Spleen (tissue), 11 donors: ENCODE results near the gene TTLL5. TPM values are rescaled to one million over a fixed set of nuclear protein-coding genes. Genes with fewer than 3 reads are reported as not detected.

Experiments
- DNase-seq: peaks from one replicate; pipeline ENCODE4 v3.0.0-alpha.2; 2020
- H3K27ac ChIP-seq, 8 donors: fragments of 200-600 bp; sonication (generic) in 7 of 8; 1 replicate in 4 of 8; 2 replicates in 4 of 8; pipeline versions ENCODE4 v1.5.0 to v1.8.0; 2016 to 2021; ENCODE audit warnings: inconsistent platforms in 4 of 8, mild to moderate bottlenecking in 4 of 8, moderate library complexity in 1 of 8
- H3K27me3 ChIP-seq, 7 donors: fragments of 200-600 bp; sonication (generic) in 6 of 7; replicated peaks in 1 of 7; 1 replicate in 4 of 7; 2 replicates in 3 of 7; pipeline versions ENCODE4 v1.5.0 to v1.8.0; 2016 to 2021; ENCODE audit warnings: inconsistent platforms in 3 of 7, mild to moderate bottlenecking in 1 of 7
- H3K36me3 ChIP-seq, 6 donors: fragments of 200-600 bp; sonication (generic) in 5 of 6; 1 replicate in 4 of 6; 2 replicates in 2 of 6; pipeline versions ENCODE4 v1.5.0 to v1.8.0; 2016 to 2021; ENCODE audit warnings: inconsistent platforms in 2 of 6
- H3K4me1 ChIP-seq, 6 donors: fragments of 200-600 bp; sonication (generic) in 5 of 6; 1 replicate in 3 of 6; 2 replicates in 3 of 6; pipeline versions ENCODE4 v1.5.0 to v1.8.0; 2016 to 2021; ENCODE audit warnings: inconsistent platforms in 3 of 6
- H3K4me3 ChIP-seq, 8 donors: fragments of 200-600 bp; sonication (generic) in 7 of 8; 1 replicate in 4 of 8; 2 replicates in 4 of 8; pipeline versions ENCODE4 v1.5.0 to v1.8.0; 2016 to 2021; ENCODE audit warnings: inconsistent platforms in 4 of 8, mild to moderate bottlenecking in 4 of 8, moderate library complexity in 2 of 8
- H3K9me3 ChIP-seq, 8 donors: fragments of 200-600 bp; sonication (generic) in 7 of 8; 1 replicate in 4 of 8; 2 replicates in 4 of 8; pipeline versions ENCODE4 v1.5.0 to v1.8.0; 2016 to 2021; ENCODE audit warnings: inconsistent platforms in 4 of 8
- POLR2A ChIP-seq, 3 donors: fragments of 450-650 bp; IDR thresholded peaks; one replicate each; pipeline ENCODE4 v1.5.1; 2017; ENCODE audit warnings: antibody characterized with exemption in 3 of 3, mild to moderate bottlenecking in 1 of 3
- POLR2AphosphoS5 ChIP-seq, 3 donors: sonication (generic); formaldehyde crosslinking; IDR thresholded peaks; one replicate each; pipeline ENCODE4 v1.5.1; 2017; ENCODE audit warnings: antibody characterized with exemption in 3 of 3
- WGBS, 5 donors: extraction: QIAGEN DNeasy Blood & Tissue Kit in 3 of 5; methylation state at CpG; one replicate each; pipeline versions ENCODE4 v1.1.5 to v1.1.7; 2013 to 2018; 5-methylcytosine and 5-hydroxymethylcytosine counted together
- intact Hi-C: fragments of 100-400 bp; cut with DNase I; formaldehyde crosslinking; loops from one replicate; pipeline ENCODE4 v1.15.0; 2023; ENCODE audit warnings: low total_unique reads
- polyA plus RNA-seq, 3 donors: library from polyadenylated mRNA; stranded (reverse); fragments of 200-250 nt; gene quantifications; one replicate each; pipeline ENCODE4 v1.2.1, GENCODE V29; 2013
- total RNA-seq, 7 donors: library from RNA; depleted of rRNA in 3 of 7; stranded (reverse); fragments of >200 nt in 3 of 7; fragmentation: NEBNext Ultra II Directional in 4 of 7; extraction: Animal tissue kit (Norgen Biotek cat#: 25700) in 4 of 7; gene quantifications; one replicate each; pipeline versions ENCODE4 v1.1.0 to v1.2.1, GENCODE V29; 2016 to 2021
- TF ChIP-seq, protein P1 (sequence below), 11 experiments: fragments of 200-600 bp in 7 of 11; fragments of 450-650 bp in 4 of 11; sonication (generic) in 4 of 11; IDR thresholded peaks in 8 of 11; conservative IDR thresholded peaks in 3 of 11; 1 replicate in 7 of 11; 2 replicates in 4 of 11; pipeline versions ENCODE4 v1.4.0 to v1.8.0; 2016 to 2021; ENCODE audit warnings: antibody characterized with exemption in 11 of 11, inconsistent platforms in 4 of 11, mild to moderate bottlenecking in 1 of 11
- donor health status: healthy with polysubstance abuse.
- donor health status: DM: no; HTN: no; CAD: no; lungs with moderate emphysema.
- donor health status: DM: no; HTN: no; CAD: no.
- donor health status: Bipolar disorder and iron deficiency.
- donor health status: healthy.
- donor health status: DM: no; HTN: no; CAD: no.
- donor health status: DM: yes; HTN: yes; CAD: no.

The TTLL5 gene
- total and polyA plus RNA-seq, 10 donors = 4.5 to 44.1 (median 31.6) TPM

DNA sequence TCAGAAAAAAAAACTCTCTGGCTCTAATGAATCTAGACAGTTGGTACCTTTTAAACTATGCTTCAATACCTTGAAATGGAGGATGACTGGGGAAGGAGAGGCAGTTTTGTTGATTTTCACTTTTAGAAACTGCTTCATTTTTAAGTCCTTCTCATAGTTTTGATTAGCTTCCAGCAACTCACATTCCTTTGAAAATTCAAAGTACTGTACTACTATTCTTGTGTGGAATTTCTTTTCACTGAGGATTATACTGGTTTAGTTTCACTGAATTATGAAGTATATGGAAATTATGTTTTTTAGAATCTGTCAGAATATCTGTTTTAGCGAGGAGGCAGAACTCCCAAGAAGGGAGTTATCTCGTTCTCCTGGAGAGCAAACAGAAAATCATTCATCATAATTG is 204.5 kb downstream of the TTLL5 start:
- no peak for DNase-seq
- 72 to 89% (median 87%) methylated on average over 2 of the region's 2 CpGs for WGBS, 5 donors
- intact Hi-C loops = no loop called here
- Histone ChIP-seq H3K4me3 (no peak overlapping the region), H3K27me3 (no peaks in the 10 kb centered on the region), H3K36me3 (peaks cover 0 to 15% (median 0%) of the 10 kb centered on the region in 6 donors), H3K9me3 (no peaks in the 10 kb centered on the region), H3K4me1 (no peaks in the 10 kb centered on the region), H3K27ac (no peak overlapping the region)
- TF ChIP-seq, protein P1, sequence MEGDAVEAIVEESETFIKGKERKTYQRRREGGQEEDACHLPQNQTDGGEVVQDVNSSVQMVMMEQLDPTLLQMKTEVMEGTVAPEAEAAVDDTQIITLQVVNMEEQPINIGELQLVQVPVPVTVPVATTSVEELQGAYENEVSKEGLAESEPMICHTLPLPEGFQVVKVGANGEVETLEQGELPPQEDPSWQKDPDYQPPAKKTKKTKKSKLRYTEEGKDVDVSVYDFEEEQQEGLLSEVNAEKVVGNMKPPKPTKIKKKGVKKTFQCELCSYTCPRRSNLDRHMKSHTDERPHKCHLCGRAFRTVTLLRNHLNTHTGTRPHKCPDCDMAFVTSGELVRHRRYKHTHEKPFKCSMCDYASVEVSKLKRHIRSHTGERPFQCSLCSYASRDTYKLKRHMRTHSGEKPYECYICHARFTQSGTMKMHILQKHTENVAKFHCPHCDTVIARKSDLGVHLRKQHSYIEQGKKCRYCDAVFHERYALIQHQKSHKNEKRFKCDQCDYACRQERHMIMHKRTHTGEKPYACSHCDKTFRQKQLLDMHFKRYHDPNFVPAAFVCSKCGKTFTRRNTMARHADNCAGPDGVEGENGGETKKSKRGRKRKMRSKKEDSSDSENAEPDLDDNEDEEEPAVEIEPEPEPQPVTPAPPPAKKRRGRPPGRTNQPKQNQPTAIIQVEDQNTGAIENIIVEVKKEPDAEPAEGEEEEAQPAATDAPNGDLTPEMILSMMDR (IDR thresholded peaks at IDR 0.05 in 8 of 11, conservative IDR thresholded peaks at IDR 0.05 in 3 of 11) = no peak
- TF ChIP-seq POLR2AphosphoS5 (IDR thresholded peaks at IDR 0.05) (no peak), POLR2A (IDR thresholded peaks at IDR 0.05) (no peak)

DNA sequence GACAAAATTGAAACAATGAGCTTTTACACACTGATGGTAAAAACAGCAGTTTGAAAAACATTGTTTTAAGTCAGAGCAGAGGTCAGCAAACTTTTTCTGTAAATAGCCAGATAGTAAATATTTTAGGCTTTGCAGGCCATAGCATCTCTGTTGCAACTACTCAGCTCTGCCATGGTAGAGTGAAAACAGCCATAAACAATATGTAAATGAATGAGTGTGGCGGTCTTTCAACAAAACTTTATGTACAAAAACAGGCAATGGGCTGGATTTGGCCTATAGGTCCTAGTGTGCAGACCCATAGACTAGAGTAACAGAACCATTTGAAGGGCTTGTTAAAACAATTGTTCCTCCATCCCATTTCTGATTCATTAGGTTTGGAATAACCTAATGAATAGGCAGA is 205.9 kb downstream of the TTLL5 start:
- Histone ChIP-seq H3K4me3 (no peak overlapping the region), H3K27ac (no peak overlapping the region), H3K4me1 (no peaks in the 10 kb centered on the region), H3K9me3 (no peaks in the 10 kb centered on the region), H3K36me3 (peaks cover 0 to 25% (median 0%) of the 10 kb centered on the region in 6 donors), H3K27me3 (no peaks in the 10 kb centered on the region)
- intact Hi-C loops = no loop called here
- no peak for TF ChIP-seq POLR2A (IDR thresholded peaks at IDR 0.05)
- TF ChIP-seq, protein P1 (IDR thresholded peaks at IDR 0.05 in 8 of 11, conservative IDR thresholded peaks at IDR 0.05 in 3 of 11) = no peak
- no peak for TF ChIP-seq POLR2AphosphoS5 (IDR thresholded peaks at IDR 0.05)
- DNase-seq = no peak
- 95 to 100% (median 98%) methylated on average over 1 of the region's 1 CpG for WGBS, 5 donors

DNA sequence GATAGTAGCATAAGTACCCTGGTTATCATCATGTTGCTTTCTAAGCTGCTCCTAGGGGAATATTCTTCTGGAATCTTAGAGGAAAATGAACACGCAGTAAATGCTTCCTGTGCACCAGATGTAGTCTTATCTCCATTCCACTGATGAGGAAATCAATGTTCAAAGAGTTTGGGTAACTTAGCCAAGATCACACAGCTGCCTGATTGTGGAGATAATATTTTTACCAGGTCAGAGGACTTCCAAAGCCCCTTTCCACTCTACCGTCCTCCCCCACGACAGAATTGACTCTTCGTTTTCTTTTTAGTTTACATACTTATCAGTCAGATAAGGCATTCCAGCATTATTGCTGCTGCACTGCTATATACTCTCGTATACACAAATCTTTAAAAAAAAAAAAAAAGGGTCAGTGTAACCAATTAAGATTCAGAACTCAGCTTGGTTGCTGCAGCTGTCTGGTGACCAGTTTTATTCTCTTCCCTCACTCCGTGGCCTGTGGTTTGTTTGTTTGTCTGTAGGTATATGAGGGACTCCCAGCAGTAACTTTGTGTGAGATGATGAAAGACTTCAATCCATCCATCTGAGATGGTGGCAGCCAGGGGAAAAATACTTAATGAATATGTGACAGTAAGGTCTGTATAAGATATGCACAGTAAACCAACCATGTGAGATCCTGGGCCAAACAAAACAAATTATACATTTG is 210.3 kb downstream of the TTLL5 start:
- H3K4me3 ChIP-seq = no peak overlapping the region
- H3K9me3 ChIP-seq = no peaks in the 10 kb centered on the region
- intact Hi-C loops = no loop called here
- H3K27ac ChIP-seq = no peak overlapping the region
- TF ChIP-seq, protein P1 (IDR thresholded peaks at IDR 0.05 in 8 of 11, conservative IDR thresholded peaks at IDR 0.05 in 3 of 11) = no peak
- TF ChIP-seq POLR2A (IDR thresholded peaks at IDR 0.05) = no peak
- no peak for DNase-seq
- WGBS, 5 donors = 62 to 71% (median 69%) methylated on average over 6 of the region's 6 CpGs
- peaks cover 0 to 14% (median 0%) of the 10 kb centered on the region in 6 donors for H3K36me3 ChIP-seq
- no peaks in the 10 kb centered on the region for H3K4me1 ChIP-seq
- H3K27me3 ChIP-seq = no peaks in the 10 kb centered on the region

DNA sequence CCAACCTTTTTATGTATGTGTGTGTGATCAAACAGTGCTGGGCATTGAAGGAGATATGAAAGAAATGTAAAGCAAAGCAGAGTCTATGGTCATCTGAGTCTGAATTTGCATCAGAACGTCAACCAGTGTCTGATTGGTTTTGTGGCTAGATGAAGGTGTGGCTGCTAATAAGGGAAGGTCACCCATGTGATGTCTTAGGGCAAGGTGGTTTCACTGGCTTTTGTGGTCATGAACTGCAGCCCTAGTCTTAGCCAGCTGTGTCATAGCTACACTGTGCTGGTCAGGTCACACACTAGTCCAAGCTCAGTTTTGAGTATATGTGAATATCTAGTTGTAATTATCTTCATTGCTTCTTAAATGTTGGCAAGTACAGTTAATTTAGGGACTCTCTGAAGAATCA is 214.9 kb downstream of the TTLL5 start:
- TF ChIP-seq POLR2A (IDR thresholded peaks at IDR 0.05) = no peak
- Histone ChIP-seq H3K9me3 (no peaks in the 10 kb centered on the region), H3K36me3 (peaks cover 0 to 8% (median 0%) of the 10 kb centered on the region in 6 donors), H3K4me1 (no peaks in the 10 kb centered on the region), H3K4me3 (no peak overlapping the region), H3K27ac (no peak overlapping the region), H3K27me3 (no peaks in the 10 kb centered on the region)
- intact Hi-C loops = no loop called here
- WGBS, 5 donors = 57 to 71% (median 68%) methylated on average over 1 of the region's 1 CpG
- DNase-seq = no peak
